Measurements from ENCODE around the gene COX18. TPM values are rescaled to one million over a fixed set of nuclear protein-coding genes. Genes with fewer than 3 reads are reported as not detected.

The COX18 gene, protein sequence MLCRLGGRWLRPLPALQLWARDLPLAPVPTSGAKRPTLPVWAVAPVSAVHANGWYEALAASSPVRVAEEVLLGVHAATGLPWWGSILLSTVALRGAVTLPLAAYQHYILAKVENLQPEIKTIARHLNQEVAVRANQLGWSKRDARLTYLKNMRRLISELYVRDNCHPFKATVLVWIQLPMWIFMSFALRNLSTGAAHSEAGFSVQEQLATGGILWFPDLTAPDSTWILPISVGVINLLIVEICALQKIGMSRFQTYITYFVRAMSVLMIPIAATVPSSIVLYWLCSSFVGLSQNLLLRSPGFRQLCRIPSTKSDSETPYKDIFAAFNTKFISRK
- total RNA-seq = 29.5 and 38.4 TPM in 2 replicates

GRCh38 chr4:73069338-73070073 is at the start of gene COX18:
TSS of gene COX18 (minus strand) at chr4:73069716. CDS start at chr4:73069649, 67 bp downstream.

Other genes starting within 250 kb of the COX18 start
- gene ANKRD17, start 189.1 kb upstream of the COX18 start, total RNA-seq = 39.9 and 47.0 TPM in 2 replicates

Data from mesangial cell (primary cell).